Stimulated activated CD4-positive, alpha-beta T cell treated with anti-CD3 and anti-CD28 coated beads, Interleukin-1b, Interleukin-23, amount 100 ng/mL, for 48 hours (primary cell): Measurements from ENCODE around the gene MED12L.
A peak's percentile ranks its signal among the peaks of the same experiment; 100 is the strongest.

Experiments used
- DNase-seq: peaks from one replicate; pipeline ENCODE4 v3.0.0-alpha.2; 2020

The MED12L gene

GRCh38 chr3:151145713-151146070 lies 60.2 kb downstream of the MED12L start:
- no peak for DNase-seq

- peak; percentile 56 for DNase-seq
These were observed 60.7 kb downstream of the MED12L start for GRCh38 chr3:151146071-151146730.

GRCh38 chr3:151146731-151147091 lies 61.2 kb downstream of the MED12L start:
- no peak for DNase-seq

GRCh38 chr3:151147299-151147698 lies 61.8 kb downstream of the MED12L start:
- no peak for DNase-seq

GRCh38 chr3:151152455-151153079 lies 67.1 kb downstream of the MED12L start:
- DNase-seq = no peak

- DNase-seq = no peak
These were observed 69.1 kb downstream of the MED12L start for GRCh38 chr3:151154566-151154965.

- DNase-seq = no peak
These were observed 70.1 kb downstream of the MED12L start for GRCh38 chr3:151155409-151156128.

- no peak for DNase-seq
These were observed 71.3 kb downstream of the MED12L start for GRCh38 chr3:151156618-151157216.

GRCh38 chr3:151159806-151160205 lies 74.3 kb downstream of the MED12L start:
- DNase-seq = no peak

- no peak for DNase-seq
These were observed 79.8 kb downstream of the MED12L start for GRCh38 chr3:151165226-151165625.

- no peak for DNase-seq
These were observed 80.7 kb downstream of the MED12L start for GRCh38 chr3:151166161-151166560.

GRCh38 chr3:151168269-151169094 lies 83.0 kb downstream of the MED12L start:
- DNase-seq = peak; percentile 81

GRCh38 chr3:151169262-151169947 lies 83.9 kb downstream of the MED12L start:
- DNase-seq = no peak

- DNase-seq = peak; percentile 54
These were observed 84.7 kb downstream of the MED12L start for GRCh38 chr3:151169948-151170679.

- DNase-seq = peak; percentile 41
These were observed 85.8 kb downstream of the MED12L start for GRCh38 chr3:151171145-151171757.

GRCh38 chr3:151174351-151174750 lies 88.9 kb downstream of the MED12L start:
- no peak for DNase-seq

- DNase-seq = no peak
These were observed 90.5 kb downstream of the MED12L start for GRCh38 chr3:151175952-151176351.

GRCh38 chr3:151178208-151178845 lies 92.9 kb downstream of the MED12L start:
- DNase-seq = no peak

- no peak for DNase-seq
These were observed 97.0 kb downstream of the MED12L start for GRCh38 chr3:151182349-151183079.

GRCh38 chr3:151183265-151183671 lies 97.8 kb downstream of the MED12L start:
- no peak for DNase-seq
